Measurements from ENCODE around the gene OR52B4.

The OR52B4 gene

DNA sequence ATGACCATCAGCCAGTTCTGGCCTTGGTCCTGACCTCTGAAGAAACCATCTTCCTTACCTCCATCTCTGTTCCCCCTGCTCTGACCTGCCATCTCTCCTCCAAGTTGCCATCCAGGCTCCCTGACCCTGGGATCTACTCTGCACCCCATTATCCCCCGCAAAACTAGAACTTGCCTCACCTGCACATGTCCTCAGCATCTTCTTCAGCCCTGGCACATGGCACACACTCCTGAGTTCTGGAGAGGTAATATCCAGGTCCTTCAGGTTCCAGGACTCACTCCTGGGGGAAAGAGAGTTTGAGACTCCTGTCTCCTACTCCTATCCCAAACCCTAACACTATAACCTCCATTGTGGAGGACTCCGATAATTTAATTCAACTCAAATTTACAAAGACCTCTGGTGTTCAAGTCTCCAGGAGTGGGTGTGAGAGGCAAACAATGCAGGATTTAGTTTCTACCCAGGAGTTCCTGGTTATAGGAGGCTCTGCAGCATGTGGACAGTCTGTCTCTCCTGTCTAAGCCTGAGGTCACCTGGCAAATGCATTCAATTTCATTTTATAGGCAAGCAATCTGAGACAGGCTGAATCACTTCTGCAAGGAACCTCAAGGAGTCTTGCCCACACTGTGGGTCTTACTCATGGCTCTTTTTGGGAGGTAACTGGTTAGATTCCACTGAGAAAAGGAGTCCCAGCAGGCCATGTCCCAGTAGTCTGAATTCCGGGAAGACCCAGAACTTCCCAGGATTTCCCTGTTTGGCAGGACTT is 18.0 kb upstream of the OR52B4 start:
- no peak overlapping the region for H3K4me2 ChIP-seq (ENCODE audit: low read depth, low read length, poor library complexity, severe bottlenecking)
- no peak overlapping the region for H2AFZ ChIP-seq (ENCODE audit: low read depth, low read length, severe bottlenecking)
- no peaks in the 10 kb centered on the region for H3K79me2 ChIP-seq (ENCODE audit: insufficient read depth, low read length)
- H3K9ac ChIP-seq (ENCODE audit: low read length): no peak overlapping the region
- no peaks in the 10 kb centered on the region for H3K36me3 ChIP-seq (ENCODE audit: low read length)
- H3K9me2 ChIP-seq (replicated peaks; ENCODE audit: insufficient read depth, low read length): no peaks in the 10 kb centered on the region
- H3K27me3 ChIP-seq (ENCODE audit: low read length): no peaks in the 10 kb centered on the region
- H3K27ac ChIP-seq (ENCODE audit: low read depth, low read length): no peak overlapping the region
- H3K9me3 ChIP-seq (ENCODE audit: insufficient read depth, low read length): no peaks in the 10 kb centered on the region
- H3K4me3 ChIP-seq (ENCODE audit: insufficient read depth, low read length, poor library complexity, severe bottlenecking): no peak overlapping the region
- H4K20me1 ChIP-seq (ENCODE audit: low read depth, low read length): no peaks in the 10 kb centered on the region
- no peaks in the 10 kb centered on the region for H3F3A ChIP-seq (ENCODE audit: insufficient read depth)
- TF ChIP-seq EZH2phosphoT487 (conservative IDR thresholded peaks at IDR 0.05; ENCODE audit: low read length): no peak
- TF ChIP-seq, protein P1, sequence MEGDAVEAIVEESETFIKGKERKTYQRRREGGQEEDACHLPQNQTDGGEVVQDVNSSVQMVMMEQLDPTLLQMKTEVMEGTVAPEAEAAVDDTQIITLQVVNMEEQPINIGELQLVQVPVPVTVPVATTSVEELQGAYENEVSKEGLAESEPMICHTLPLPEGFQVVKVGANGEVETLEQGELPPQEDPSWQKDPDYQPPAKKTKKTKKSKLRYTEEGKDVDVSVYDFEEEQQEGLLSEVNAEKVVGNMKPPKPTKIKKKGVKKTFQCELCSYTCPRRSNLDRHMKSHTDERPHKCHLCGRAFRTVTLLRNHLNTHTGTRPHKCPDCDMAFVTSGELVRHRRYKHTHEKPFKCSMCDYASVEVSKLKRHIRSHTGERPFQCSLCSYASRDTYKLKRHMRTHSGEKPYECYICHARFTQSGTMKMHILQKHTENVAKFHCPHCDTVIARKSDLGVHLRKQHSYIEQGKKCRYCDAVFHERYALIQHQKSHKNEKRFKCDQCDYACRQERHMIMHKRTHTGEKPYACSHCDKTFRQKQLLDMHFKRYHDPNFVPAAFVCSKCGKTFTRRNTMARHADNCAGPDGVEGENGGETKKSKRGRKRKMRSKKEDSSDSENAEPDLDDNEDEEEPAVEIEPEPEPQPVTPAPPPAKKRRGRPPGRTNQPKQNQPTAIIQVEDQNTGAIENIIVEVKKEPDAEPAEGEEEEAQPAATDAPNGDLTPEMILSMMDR (IDR thresholded peaks at IDR 0.05; ENCODE audit: insufficient read depth, low read length, poor library complexity, severe bottlenecking): no peak

DNA sequence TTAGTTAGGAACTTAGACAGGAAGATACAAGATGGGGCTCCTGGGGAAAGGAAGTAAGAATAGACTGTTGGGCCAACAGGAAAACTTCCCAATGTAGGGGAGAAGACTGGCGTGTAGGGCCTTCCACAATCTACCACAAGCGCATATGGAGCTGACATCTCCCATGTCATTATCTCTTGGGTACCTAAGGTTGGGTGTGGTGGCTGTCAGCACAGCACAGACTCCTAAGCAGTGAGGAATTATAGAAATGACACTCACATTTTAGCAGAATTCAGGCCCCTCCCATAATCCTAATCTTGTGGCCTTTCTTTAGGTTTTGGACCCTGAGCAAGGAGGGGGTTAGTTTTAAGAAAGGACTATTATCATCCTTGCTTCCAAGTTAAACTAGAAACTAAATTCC is 13.7 kb upstream of the OR52B4 start:
- no peak for TF ChIP-seq EZH2phosphoT487 (conservative IDR thresholded peaks at IDR 0.05; ENCODE audit: low read length)
- TF ChIP-seq, protein P1 (IDR thresholded peaks at IDR 0.05; ENCODE audit: insufficient read depth, low read length, poor library complexity, severe bottlenecking): no peak
- no peaks in the 10 kb centered on the region for H3F3A ChIP-seq (ENCODE audit: insufficient read depth)
- no peaks in the 10 kb centered on the region for H3K79me2 ChIP-seq (ENCODE audit: insufficient read depth, low read length)
- H3K9ac ChIP-seq (ENCODE audit: low read length): no peak overlapping the region
- H3K27me3 ChIP-seq (ENCODE audit: low read length): no peaks in the 10 kb centered on the region
- no peaks in the 10 kb centered on the region for H3K9me3 ChIP-seq (ENCODE audit: insufficient read depth, low read length)
- no peak overlapping the region for H3K4me2 ChIP-seq (ENCODE audit: low read depth, low read length, poor library complexity, severe bottlenecking)
- no peak overlapping the region for H2AFZ ChIP-seq (ENCODE audit: low read depth, low read length, severe bottlenecking)
- H4K20me1 ChIP-seq (ENCODE audit: low read depth, low read length): no peaks in the 10 kb centered on the region
- H3K4me3 ChIP-seq (ENCODE audit: insufficient read depth, low read length, poor library complexity, severe bottlenecking): no peak overlapping the region
- no peak overlapping the region for H3K27ac ChIP-seq (ENCODE audit: low read depth, low read length)
- no peaks in the 10 kb centered on the region for H3K9me2 ChIP-seq (replicated peaks; ENCODE audit: insufficient read depth, low read length)
- no peaks in the 10 kb centered on the region for H3K36me3 ChIP-seq (ENCODE audit: low read length)

DNA sequence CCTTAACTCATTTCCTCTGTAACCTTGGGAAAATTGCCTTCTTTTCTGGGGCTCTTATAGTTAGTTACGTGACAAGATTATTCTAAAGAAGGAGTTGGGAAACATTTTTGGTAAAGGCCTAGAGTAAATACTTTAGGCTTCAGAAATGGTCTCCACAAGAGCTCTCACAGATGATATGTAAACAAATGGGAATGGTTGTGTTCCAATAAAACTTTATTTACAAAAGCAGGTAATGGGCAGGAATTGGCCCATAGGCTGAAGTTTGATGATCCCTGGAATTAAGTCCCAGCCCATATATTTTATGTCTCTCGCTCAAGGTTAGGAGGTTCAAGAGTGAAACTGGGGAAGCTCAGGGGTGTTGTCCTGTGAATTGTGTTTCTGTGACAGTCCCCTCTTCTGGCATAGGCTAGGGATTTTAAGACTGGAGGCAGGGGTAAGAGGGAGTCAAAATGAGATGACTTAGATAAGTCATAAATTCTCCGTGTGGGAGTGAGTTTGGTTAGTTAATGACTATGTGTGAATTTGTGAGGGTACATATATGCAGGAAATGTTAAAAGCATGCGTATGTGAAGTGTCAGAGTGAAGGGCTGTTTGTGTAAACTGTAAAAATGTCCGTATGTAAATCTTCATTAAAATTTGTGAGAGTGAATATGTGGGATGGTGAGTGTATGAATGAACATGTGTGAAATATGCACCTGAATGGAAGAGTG is 7.4 kb upstream of the OR52B4 start:
- Histone ChIP-seq H3K27me3 (ENCODE audit: low read length) (no peaks in the 10 kb centered on the region), H2AFZ (ENCODE audit: low read depth, low read length, severe bottlenecking) (no peak overlapping the region), H3K4me2 (ENCODE audit: low read depth, low read length, poor library complexity, severe bottlenecking) (no peak overlapping the region), H3K4me3 (ENCODE audit: insufficient read depth, low read length, poor library complexity, severe bottlenecking) (no peak overlapping the region), H3F3A (ENCODE audit: insufficient read depth) (no peaks in the 10 kb centered on the region), H3K79me2 (ENCODE audit: insufficient read depth, low read length) (no peaks in the 10 kb centered on the region), H3K36me3 (ENCODE audit: low read length) (no peaks in the 10 kb centered on the region), H3K9ac (ENCODE audit: low read length) (no peak overlapping the region), H3K9me2 (replicated peaks; ENCODE audit: insufficient read depth, low read length) (no peaks in the 10 kb centered on the region), H3K9me3 (ENCODE audit: insufficient read depth, low read length) (no peaks in the 10 kb centered on the region), H3K27ac (ENCODE audit: low read depth, low read length) (no peak overlapping the region), H4K20me1 (ENCODE audit: low read depth, low read length) (no peaks in the 10 kb centered on the region)
- no peak for TF ChIP-seq EZH2phosphoT487 (conservative IDR thresholded peaks at IDR 0.05; ENCODE audit: low read length)
- TF ChIP-seq, protein P1 (IDR thresholded peaks at IDR 0.05; ENCODE audit: insufficient read depth, low read length, poor library complexity, severe bottlenecking): no peak

Data from SU-DHL-6 (cell line).